HCEC 1CT (cell line): ENCODE data around the gene G2E3.

ENCODE experiments used
- DNase-seq: peaks from one replicate; pipeline ENCODE4 v3.0.0-alpha.2; 2017

G2E3 gene

GRCh38 chr14:30657606-30658163 lies 98.7 kb downstream of the G2E3 start:
- peak; percentile 19 for DNase-seq

DNA sequence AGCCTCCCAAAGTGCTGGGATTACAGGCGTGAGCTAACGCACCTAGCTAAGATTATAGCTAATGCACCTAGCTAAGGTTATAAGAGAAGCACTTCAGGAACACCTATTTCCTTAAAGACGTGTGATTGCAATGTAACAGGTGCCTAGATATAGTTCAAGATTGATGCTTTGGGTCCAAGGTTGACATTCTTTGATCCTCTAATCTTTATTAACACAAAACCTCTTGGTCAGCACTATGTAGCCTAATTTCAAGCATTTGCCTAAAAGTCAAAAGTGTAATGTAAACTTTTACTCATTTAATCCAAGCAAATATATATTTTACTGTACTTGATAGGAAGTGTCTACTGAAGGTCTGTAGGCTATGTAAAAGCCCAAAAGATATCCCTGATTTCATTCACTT lies 99.7 kb downstream of the G2E3 start:
- no peak for DNase-seq

- no peak for DNase-seq
These were observed 110.6 kb downstream of the G2E3 start for GRCh38 chr14:30669594-30669993.
